Fibroblast of lung (primary cell): Measurements from ENCODE around the gene SLX9.

Source experiments
- CTCF ChIP-seq, 2 donors: IDR thresholded peaks in 1 of 2; conservative IDR thresholded peaks in 1 of 2; 1 replicate in 1 of 2; 2 replicates in 1 of 2; pipeline ENCODE4 v1.5.1; 2011 to 2012; ENCODE audit warnings: low read length in 2 of 2, control low read depth in 1 of 2, inconsistent platforms in 1 of 2, low read depth in 1 of 2, mild to moderate bottlenecking in 1 of 2
- EZH2 ChIP-seq: IDR thresholded peaks from 2 replicates; pipeline ENCODE4 v1.5.1; 2012; ENCODE audit warnings: low read length, control low read depth, mild to moderate bottlenecking; ENCODE audit errors: missing control alignments

- no peak for TF ChIP-seq CTCF (conservative IDR thresholded peaks at IDR 0.05 in 1 of 2, IDR thresholded peaks at IDR 0.05 in 1 of 2; ENCODE audit: low read depth in 1 of 2, low read length in 2 of 2)
- TF ChIP-seq EZH2 = no peak
Observed at GRCh38 chr21:44929242-44929798, 10.5 kb upstream of the SLX9 start.
